Hippocampal formation (tissue), 2 donors: ENCODE measurements around the gene REXO1.

Experiments used
- DNase-seq, 2 donors: peaks; one replicate each; lab custom pipeline; 2025; lab: John Stamatoyannopoulos, UW

Gene REXO1

DNA sequence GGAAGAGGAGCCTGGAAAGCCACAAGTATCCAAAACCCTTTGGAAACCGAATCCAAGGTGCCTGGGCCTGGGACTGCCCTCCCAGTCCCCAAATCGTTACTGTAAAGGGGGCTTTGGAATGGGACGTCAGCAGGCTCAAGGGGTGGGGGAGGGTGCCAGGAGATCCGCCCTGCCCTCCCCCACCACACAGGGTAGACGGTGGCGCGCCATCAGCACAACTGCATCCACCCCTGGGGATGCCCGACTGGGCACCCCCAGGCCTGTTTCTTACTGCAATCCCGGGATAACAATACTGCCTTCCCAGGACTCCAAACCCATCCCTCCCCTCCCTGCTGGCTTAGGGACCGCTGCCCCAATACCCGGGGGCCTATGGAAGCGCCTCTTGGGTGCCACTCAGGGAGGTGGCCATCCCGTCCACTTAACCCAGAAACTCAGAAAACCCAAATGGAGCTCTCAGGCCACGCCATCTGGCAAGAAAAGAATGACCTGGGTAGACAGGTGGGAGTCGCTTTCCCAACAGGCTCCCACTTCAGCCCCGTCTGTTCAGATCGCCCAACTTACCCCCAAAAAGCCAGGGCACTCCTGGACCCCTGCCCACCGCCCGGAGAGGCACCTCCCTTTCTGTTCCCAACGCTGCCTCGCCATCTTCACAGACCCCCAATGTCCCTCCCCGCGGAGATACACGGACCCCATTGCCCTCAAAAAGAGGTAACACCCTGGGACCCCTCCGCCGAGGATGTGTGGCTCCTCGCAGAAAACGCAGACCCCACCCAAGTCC lies 12.7 kb upstream of the REXO1 start:
- DNase-seq, result no peak

DNA sequence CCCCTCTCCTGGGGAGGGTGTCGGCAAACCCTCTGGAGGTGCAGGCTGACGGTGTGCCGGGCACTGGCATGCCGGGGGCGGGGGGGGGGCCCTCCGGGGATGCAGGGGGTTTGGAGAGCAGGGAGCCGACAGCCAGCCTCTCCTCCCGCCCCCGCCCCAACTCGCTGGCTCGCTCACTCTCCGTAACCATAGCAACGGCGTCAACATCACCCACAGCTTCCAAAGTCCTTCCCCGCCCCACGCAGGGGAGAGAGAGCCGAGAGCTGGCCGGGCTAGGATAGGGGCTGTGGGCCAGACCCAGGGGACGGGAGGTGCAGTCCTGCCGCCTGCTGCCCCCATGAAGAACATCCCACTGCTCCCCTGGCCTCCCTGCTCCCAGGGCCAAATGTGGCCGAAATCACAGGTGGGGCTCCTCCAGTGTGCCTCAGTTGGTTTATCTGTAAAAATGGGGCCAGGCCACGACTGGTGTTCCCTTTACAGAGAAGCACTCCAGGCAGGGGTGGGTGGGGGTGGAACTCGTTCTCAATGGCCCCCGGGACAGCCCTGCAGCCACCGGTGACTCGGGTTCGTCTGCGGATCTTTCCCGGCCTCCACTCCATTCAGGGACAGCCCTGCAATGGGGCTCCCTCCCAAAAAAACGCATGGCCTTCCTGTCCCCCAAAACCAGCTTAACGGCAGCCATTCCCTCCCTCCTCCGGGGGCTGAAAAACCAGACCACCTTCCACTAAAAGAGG lies 11.9 kb upstream of the REXO1 start:
- peak in 1 of 2 donors; percentile 38 for DNase-seq

DNA sequence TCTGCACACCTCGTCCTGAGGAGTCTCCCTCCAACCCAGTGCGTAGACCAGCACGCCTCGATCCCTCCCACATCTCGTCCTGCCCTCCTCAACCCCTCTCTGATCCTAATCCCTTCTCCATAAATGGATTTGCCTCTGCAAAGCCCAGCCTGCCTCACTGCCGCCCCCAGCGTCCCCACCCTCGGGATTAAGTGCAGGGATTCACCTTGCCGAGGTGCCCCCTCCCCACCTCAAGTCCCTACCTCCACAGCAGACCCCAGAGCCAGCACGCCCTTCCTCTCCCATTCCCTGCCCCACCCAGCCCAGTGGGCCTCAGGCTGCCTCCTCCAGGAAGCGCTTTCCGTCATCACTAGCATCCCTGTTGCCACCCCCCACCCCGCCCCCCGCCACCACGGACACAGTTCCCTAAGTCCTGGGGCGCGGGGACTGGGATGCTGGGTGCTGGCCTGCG lies 11.1 kb upstream of the REXO1 start:
- DNase-seq, result no peak

DNA sequence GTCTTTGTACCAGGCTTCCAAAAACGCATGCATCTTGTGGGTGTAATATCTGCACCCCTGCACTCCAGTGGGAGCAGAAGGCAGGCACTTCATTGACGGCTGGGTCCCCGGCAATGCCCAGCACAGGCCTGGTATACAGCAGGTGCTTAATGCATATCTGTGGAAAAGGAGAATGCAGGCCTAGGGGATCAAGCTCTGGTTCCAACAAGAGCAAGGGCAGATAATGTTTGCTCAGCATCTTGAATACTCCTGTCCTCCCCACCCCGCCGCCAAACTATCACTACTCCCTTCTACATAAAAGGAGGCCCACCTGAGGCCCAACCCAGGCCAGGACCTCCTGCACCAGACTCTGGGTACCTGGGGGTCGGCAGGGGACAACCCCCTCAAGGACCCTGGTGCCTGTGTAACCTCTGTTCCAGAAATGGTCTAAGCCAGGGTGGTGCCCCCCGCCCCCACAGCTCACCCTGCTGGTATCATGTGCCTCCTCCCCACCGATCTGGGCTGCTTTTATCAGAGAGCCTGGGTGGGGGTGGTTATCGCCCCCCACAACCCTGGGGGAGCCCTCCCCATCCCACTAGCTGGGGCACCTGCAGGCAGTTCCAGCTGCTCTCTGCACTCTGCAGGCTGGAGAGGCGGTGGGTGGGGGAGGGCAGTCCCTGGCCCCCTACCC lies 10.3 kb upstream of the REXO1 start:
- DNase-seq, result no peak

DNA sequence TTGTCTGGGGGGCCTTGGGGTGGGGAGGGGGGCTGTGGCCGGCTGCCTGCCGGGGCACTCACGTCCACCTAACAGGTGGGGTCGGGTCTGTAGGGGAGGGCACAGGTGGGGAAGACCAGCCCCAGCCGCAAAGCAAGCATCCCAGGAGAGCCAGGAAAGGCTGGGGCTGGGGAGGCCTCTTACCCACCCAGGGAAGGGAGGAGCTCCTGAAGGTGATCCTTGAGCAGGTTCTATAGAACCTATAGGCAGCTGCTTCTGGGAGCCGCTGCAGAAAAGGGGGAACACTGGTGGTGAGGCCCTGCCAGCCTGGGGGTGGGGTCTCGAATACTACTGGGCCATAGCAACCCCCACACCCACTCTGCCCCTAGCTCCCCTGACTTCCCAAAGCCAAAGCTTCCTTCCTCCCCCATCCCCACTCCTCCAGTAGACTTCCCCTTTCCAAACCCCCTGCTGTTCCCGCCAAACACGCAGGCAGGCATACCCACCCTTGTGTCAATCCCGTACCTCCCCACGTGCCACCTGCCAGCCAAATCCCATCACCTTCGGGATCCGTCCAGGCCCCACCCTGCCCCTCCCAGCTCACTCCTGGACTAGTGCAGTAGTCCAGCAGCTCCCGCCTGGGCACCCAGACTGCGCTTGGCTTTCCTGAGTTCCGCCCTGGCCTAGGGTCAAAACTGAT lies 9.5 kb upstream of the REXO1 start:
- no peak for DNase-seq

DNA sequence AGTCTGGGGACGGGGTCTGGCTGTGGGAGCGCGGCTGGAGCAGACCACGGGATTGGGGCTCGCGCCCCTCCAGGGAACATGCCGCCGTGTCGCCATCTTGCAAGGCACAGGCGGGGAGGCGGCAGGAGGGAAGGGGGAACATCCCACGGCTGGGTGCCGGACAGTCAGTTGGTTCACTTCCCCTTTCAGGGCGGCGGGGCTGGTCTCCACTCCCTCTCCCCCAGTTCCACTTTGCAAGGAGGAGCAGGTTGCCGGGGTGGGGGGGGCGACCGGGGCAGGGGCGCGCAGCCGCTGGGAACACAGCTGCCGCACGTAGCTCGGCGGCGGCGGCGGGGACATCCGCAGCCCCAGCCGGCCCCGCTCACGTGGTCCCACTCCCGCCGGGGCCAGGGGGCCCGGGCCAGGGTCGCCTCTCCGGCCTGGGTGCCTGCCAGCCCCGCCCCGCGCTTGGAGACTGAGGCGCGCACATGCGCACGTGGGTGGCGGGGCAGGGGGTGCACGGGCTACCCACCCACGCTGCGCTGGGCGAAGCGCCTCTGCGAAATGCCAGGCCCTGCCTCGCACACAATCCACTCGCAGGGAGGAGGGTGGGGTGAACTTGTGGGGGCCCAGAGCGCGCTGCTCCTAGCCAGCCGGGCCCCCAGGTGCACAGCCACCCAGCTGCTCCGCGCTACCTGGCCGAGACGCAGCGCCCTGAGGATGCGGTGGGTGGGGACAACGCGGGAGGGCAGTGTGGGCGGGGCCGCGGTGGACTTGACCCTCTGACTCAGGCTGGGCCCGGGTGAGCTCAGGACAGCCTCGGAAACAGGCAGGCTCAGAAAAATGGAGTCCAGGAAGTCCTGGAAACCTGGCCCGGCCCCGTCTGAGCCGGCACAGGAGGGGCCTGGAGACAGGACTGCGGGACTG lies 8.7 kb upstream of the REXO1 start:
- DNase-seq, result peak in 1 of 2 donors; percentile 39

DNA sequence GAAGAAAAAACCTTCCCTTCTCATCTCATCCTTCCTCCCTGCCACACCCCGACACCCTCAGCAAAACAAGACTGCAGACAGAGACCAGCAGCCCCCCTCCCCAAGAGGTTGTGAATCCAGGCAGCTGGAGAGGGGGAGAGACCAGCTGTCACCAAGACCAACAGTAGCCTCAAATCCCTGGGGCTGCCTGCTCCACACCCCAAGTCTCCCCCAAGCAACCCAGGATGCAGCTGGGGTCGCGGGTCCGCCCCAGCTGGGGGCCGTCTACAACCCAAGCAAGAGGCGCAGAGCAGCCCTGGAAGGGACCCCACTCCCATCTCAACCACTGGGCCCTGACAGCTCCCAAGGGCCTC lies 8.0 kb upstream of the REXO1 start:
- DNase-seq, result no peak

DNA sequence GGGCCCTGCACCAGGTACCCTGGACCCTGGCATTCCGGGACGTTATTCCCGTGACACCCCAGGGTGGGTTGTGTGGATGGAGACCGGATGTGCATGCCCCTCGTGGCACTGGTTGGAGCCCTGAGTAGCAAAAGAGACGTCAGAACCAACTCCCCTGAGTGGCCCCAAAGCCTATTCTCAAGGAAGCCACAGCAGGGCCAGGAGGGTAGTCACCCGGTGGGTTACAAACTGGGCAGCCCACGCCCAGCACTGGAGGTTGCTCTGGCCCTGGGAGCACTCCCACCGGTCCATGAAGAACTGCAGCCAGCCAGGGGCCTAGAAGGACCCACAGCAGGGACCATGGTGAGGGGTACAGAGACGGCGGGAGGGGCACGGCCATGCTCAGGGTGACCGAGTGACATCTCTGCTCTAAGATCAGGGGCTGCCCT lies 7.6 kb upstream of the REXO1 start:
- no peak for DNase-seq

DNA sequence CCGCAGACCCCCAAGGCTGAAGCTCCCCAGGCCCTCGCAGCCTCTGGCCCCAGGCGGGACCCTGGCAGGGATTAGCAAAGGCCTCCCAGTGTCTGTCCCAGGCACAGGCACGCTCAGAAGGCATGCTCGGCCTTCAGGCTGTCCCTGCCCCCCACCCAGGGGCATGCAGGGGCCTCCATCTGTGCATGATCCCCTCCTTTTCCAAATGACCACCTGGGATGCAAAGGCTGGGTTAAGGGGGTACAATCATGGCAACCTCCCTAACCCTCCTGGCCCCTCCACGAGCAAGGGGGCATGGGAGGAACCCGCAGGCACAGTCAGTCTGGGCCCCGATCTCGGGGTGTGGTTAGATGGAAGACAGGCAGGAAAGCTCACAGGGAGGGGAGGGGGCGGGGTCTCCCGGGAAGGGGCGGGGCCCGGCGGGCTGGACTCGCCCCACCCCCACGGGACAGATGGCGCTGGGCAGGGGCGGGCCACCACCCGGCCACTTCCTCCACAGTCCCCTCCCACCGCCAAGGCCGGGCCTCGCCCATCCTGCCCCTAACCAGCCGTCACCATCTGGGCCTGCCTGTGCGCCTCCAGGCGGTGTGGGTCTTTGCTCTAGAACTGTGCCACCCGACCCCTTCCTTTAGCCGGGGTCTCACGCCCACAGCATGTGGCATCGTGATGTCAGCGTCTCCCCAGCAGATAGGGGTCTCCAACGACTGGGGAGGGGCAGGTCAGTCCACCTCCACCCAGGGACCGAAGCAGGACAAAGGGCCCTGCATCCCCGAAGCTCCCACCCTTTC lies 7.0 kb upstream of the REXO1 start:
- peak in 1 of 2 donors; percentile 72 for DNase-seq

DNA sequence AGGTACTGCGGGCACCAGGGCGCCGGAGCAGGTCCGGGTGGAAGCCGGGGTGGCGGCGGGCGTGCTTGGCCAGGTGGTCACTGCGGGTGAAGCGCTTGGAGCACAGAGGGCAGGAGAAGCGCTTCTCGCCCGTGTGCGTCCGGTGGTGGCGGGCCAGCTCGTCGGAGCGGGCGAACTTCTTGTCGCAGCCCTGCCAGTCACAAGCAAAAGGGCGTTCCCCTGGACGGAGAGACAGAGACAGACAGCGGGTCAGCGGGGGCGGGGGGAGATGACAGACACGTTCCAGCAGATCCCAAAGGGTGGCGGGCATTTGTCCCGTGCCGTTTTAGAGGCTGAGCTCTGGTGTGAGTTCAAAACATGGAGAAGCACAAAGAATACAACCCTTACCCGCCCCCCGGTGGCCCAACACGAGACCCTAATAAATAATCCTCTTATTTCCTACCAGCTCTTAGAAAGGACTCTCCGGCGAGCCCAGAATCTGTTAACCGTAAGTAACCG lies 6.3 kb upstream of the REXO1 start:
- DNase-seq, result no peak

DNA sequence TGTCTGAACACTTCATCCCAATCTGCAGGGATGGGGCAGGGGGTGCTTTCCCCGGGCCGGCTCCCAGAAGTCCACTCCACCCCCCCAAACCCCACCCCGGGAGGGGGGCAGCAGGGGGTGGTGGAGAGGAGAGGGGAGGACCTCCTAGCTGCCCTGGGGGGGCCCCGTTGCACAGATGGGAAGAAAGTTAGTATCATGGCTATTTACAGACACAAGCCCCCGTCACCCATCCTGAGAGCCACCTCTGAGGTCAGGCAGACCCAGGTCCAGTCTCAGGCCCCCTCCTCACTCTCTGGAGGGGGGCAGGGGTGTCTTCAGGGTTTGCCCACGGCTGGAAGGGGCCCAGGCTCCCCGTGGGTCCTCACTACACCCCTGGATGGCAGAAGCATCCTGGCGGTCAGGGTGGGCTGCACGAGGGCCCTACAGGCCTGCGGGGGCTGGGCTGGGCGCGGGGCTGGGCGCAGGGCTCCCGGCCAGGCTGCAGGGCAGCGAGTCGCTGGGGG lies 5.8 kb upstream of the REXO1 start:
- no peak for DNase-seq

DNA sequence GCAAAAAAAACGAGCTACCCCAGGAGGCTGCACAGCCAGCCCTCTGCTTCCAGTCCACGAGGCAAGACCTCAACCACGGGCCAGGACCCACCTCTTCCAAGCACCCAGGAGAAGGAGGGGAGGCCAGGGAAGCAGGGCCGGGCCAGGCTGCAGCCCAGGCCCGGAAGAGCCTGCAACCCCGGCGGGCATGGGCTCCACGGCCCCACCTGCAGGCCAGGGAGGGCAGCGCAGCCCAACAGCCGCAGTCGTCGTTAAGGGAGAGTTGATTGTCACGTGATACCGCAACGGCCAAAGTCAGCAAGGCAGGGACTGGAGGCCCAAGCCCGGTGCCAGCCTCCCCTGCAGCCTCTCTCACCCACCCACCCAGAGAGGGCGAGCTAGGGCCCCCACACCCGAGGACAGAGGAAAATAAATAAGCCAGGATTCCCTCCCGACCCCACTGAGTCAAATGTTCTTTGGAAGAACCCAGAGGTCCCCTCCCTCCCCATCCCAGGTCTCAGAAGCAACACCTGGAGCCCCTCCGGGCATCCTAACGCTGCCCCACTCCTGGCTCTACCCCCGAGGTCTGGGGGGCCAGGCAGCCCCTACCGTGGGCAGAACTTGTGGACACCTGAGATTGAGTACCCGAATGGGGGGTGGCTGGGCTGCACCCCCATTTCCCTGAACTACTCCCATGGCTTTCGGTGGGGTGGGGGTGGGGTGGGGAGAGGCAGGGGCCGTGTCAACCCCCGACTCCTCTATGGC lies 5.2 kb upstream of the REXO1 start:
- DNase-seq, result peak; percentile 27

DNA sequence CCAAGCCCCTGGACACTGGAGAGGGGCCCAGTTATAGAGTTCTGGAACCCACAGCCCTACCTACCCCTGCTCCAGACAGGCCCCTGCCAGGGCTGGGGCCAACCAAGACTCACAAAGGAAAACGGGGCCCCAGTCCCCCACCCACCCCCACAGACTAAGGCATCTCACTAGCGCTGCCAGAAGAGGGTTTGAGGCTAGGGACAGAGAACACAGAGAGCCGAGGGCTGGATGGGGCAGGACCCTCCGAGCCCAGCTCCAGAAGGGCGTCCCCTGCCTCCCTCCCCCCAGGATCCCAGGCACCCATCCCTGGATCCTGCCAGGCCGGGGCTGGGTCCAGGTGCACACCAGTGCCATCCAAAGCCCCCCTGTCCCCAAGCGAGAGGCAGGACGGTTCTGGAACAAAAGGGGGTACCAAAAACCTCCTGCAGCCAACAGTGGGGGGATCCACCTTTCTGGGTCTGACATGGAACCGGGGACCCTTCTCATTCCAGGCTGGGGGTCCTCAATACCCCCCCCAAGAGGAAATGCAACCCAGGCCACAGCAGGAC lies 4.4 kb upstream of the REXO1 start:
- DNase-seq, result no peak

DNA sequence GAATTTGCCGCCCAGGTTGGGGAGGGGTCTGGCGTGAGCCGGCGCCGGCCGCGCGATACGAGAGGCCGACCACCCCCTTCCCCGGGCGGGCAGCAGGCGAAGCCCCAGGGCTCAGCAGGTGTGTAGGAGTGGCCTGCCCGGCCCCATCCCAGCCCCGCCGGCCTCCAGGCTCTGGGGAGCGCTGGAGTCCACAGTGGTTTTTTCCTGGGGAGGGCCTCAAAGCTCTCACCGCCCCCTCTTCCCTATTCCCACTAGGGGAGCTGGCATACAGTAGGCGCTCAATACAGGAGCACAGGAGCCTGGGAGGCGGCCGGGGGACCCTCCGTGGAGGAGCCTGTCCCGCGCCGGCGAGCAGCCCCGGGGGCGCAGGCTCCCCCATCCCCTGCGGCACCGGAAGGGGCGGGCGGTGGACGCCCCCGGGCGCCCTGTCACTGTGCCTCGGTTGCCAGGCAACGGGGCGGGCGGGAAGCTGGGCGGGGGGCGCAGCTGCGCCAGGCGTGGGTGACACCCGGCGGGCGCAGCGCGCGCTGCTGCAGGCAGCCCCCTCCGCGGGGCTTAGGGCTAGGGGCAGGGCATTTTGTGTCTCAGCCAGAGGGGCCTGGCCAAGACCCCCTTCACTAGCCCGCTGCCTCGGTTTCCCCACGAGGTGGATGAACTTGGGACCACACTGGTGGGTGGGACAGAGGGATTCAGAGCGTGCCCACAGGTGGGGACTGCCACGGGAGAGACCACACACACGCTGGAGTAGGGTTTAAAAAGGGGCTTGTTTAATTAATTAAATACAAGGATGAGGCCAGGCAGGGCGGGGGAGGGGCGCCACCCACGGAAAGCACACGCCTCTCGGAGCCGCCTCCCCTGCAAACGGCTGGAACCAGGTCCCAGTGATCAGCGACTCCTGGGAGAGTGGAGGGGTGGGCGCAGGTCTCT lies 3.6 kb upstream of the REXO1 start:
- no peak for DNase-seq

DNA sequence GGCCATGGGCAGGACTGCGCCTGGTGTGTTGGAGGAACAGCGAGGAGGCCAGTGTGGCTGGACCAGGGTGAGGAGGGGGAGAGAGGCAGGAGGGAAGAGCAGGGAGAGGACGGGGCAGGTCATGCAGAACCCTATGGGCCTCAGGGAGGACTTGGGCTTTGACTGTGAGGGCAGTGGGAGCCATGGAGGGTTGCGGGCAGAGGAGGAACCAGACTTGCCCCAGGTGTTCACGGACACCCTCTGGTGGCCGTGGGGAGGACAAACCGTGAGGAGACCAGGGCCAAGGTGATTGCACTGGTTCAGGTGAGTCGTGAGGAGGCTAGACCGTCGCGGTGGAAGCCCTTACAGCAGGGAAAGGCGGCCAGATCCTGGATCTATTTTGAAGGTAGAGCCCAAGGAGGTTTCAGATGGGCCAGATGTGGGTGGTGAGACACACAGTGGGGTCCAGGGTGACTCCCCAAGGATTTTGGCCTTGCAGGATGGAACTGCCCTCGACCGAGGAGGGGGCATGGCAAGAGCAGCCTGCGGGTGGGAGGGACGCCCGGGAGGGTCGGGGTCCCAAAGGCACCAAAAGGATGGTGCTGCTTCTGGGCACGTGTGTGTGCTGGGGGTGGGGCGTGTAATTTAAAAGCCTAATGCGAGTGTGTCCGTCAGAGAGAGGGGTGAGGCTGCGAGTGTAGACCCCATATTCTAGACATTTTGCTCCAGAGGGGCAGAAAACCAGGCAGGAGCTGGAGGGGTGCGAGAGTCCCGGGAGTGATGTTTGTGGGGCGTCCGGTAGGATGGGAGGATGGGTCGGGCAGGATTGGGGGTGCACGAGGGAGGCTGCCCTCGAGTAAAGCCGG lies 2.7 kb upstream of the REXO1 start:
- DNase-seq, result no peak

DNA sequence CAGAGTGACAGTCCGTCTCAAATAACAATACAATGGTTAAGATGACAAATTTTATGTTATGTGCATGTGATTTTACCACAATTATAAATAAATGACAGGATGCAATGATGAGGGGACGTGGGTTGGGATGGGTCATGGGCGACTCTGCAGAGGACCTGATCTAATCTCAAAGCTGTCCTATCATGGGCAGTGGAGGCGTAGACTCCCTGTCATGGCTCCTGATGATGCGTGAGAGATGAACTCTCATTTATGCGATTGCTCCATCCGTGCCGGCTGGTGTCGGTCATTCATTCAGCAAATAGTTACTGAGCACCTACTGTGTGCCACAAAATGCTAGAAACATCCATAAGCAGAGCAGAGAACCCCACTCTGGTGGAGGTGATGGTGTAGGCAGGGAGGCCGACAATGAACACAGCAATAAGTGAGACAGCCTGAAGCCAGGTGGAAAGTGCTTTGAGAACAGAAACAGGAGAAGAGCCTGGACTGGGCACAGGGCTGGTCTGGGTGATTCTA lies 1.7 kb upstream of the REXO1 start:
- no peak for DNase-seq

DNA sequence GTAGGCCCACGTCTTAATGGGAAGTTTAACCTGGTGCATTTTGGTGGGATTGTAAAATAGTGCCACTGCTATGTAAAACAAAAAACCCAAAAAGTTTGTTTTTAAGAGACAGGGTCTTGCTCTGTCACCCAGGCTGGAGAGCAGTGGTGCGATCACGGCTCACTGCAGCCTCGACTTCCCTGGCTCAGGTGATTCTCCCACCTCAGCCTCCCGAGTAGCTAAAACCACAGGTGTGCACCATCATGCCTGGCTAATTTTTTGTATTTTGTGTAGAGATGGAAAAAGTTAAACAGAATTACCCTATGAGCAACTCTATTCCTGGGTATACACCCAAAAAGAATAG lies 820 bp upstream of the REXO1 start:
- DNase-seq, result no peak
